Colonic mucosa (tissue), 4 donors: ENCODE measurements around the gene BORCS5. TPM values are rescaled to one million over a fixed set of nuclear protein-coding genes. Genes with fewer than 3 reads are reported as not detected.

Experiments used
- DNase-seq: peaks from one replicate; pipeline ENCODE4 v3.0.0-alpha.2; 2020
- H3K27ac ChIP-seq: fragments of 200-600 bp; one replicate; pipeline ENCODE4 v1.8.0; 2021
- H3K27me3 ChIP-seq: fragments of 200-600 bp; one replicate; pipeline ENCODE4 v1.8.0; 2021
- H3K36me3 ChIP-seq: fragments of 200-600 bp; one replicate; pipeline ENCODE4 v1.8.0; 2021
- H3K4me1 ChIP-seq: fragments of 200-600 bp; one replicate; pipeline ENCODE4 v1.8.0; 2021; ENCODE audit warnings: mild to moderate bottlenecking
- H3K4me3 ChIP-seq: fragments of 200-600 bp; one replicate; pipeline ENCODE4 v1.8.0; 2021
- H3K9ac ChIP-seq, 2 donors: one replicate each; pipeline ENCODE4 v1.7.0; 2013; ENCODE audit warnings: control low read depth in 2 of 2, low read depth in 2 of 2, low read length in 2 of 2
- H3K9me3 ChIP-seq: fragments of 200-600 bp; one replicate; pipeline ENCODE4 v1.8.0; 2021
- intact Hi-C: fragments of 100-400 bp; cut with DNase I; formaldehyde crosslinking; loops from one replicate; pipeline ENCODE4 v1.14.1; 2022
- total RNA-seq, 2 donors: library from RNA; stranded (reverse); fragmentation: NEBNext Ultra II Directional in 1 of 2; extraction: Animal tissue kit (Norgen Biotek cat#: 25700) in 1 of 2; gene quantifications; one replicate each; pipeline ENCODE4 v1.2.1, GENCODE V29; 2021
- TF ChIP-seq, protein P1 (sequence below): fragments of 200-600 bp; IDR thresholded peaks from one replicate; pipeline ENCODE4 v1.8.0; 2022; ENCODE audit warnings: antibody characterized with exemption, mild to moderate bottlenecking
- donor health status: healthy.
- donor health status: DM: no; HTN: no; CAD: no.
- donor health status: DM: no; HTN: no; CAD: no.

The BORCS5 gene
- total RNA-seq, 2 donors from 2014 or later = 10.7 to 12.4 TPM

DNA sequence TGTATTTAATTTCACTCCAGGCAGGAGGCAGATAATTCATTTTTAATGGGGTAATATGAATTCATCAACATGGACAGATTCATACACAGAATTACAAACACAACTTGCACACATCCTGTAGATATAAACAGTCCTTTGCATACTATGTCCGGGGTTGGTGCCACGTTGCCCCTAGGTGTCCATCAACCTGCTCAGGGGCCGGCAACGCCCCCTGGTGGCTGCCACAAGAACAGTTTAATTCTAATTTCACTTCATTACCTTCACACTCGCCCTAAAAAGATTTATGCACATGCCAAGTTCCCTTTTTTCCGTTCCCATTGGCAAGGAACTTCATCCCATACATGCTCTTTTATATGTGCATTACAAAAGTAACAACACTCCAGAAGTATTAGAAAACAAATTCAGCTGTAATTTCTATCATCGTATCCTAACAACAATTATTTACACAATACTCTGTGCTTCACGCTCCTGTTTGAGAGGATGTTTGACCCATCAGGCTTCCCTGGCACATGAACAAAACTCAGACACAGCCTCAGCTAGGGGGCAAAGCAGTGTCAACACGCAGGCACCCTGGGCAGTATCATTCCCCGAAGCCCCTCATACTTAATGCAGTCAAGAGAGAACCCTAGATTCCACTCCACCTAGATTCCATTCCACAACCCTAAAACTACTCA, 22.4 kb upstream of the BORCS5 start:
- H3K27ac ChIP-seq = no peak overlapping the region

DNA sequence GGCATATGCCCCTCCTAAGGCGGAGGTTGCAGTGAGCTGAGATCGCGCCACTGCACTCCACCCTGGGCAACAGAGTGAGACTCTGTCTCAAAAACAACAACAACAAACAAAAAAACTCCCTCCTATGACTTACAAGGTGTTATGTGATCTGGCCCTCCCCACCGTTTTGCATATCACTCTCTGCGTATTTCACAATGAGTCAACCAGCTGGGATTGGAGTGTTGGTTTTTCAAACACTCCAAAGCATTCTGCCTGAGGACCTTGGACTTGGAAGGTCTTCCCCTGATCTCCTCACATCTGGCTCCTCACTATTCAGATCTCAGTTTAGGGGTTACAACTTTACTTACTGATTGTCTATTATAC, 20.8 kb upstream of the BORCS5 start:
- peaks cover 9% of the 10 kb centered on the region for H3K4me1 ChIP-seq
- intact Hi-C loops = loop anchor here (10.0 kb wide), 1 partner anchor 751 kb away; no protein-coding TSS in a partner anchor
- no peaks in the 10 kb centered on the region for H3K27me3 ChIP-seq
- H3K9me3 ChIP-seq = no peaks in the 10 kb centered on the region
- H3K36me3 ChIP-seq = no peaks in the 10 kb centered on the region
- H3K4me3 ChIP-seq = no peak overlapping the region
- H3K9ac ChIP-seq = no peak overlapping the region
- no peak overlapping the region for H3K27ac ChIP-seq
- TF ChIP-seq, protein P1, sequence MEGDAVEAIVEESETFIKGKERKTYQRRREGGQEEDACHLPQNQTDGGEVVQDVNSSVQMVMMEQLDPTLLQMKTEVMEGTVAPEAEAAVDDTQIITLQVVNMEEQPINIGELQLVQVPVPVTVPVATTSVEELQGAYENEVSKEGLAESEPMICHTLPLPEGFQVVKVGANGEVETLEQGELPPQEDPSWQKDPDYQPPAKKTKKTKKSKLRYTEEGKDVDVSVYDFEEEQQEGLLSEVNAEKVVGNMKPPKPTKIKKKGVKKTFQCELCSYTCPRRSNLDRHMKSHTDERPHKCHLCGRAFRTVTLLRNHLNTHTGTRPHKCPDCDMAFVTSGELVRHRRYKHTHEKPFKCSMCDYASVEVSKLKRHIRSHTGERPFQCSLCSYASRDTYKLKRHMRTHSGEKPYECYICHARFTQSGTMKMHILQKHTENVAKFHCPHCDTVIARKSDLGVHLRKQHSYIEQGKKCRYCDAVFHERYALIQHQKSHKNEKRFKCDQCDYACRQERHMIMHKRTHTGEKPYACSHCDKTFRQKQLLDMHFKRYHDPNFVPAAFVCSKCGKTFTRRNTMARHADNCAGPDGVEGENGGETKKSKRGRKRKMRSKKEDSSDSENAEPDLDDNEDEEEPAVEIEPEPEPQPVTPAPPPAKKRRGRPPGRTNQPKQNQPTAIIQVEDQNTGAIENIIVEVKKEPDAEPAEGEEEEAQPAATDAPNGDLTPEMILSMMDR = no peak
- DNase-seq = no peak

More for the DNA sequence above, 22.4 kb upstream of the BORCS5 start:
- intact Hi-C loops = loop anchor here (10.0 kb wide), 1 partner anchor 750 kb away; no protein-coding TSS in a partner anchor
- Histone ChIP-seq H3K27me3 (no peaks in the 10 kb centered on the region), H3K36me3 (no peaks in the 10 kb centered on the region), H3K9me3 (no peaks in the 10 kb centered on the region), H3K4me3 (no peak overlapping the region), H3K9ac (peak overlapping the region in 1 of 2 donors; percentile 1), H3K4me1 (peaks cover 9% of the 10 kb centered on the region)
- TF ChIP-seq, protein P1 = peak; percentile 94
- DNase-seq = peak; percentile 68

DNA sequence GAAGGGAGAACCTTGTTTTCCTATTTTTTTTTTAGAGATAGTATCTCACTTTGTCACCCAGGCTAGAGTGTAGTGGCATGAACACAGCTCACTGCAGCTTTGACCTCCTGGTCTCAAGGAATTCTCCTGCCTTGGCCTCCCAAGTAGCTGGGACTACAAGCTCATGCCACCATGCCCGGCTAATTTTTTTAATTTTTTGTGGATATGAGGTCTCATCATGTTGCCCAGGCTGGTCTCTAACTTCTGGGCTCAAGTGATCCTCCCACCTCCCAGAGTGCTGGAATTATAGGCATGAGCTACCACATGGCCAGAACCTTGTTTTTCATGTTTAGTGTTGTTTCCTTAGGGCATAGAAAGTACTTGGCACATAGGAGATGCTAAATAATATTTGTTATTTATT, 20.4 kb upstream of the BORCS5 start:
- intact Hi-C loops = loop anchor here (10.0 kb wide), 1 partner anchor 752 kb away; no protein-coding TSS in a partner anchor

DNA sequence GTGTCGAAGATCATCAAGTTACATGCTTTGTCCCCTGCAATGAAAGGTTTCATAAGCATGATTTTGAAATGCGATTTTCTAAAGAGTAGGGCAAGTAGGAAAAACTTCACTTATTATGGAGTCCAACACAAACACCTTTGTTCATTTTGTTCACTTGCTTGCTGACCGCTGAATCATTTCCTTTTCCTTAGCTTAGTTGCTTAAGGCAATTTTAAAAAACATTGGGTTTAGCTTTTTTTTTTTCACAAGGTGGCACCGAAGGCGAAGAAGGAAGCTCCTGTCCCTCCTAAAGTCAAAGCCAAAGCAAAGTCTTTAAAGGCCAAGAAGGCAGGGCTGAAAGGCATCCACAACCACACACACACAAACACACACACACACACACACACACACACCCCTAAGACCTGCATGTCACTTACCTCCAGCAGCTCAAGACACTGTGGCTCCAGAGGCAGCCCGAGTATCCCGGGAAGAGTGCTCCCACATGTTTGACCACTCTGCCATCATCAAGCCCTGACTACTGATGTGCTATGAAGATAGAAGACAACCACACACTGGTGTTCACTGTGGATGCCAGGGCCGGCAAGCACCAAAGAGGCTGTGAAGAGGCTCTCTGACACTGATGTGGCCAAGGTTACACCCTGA, 18.2 kb upstream of the BORCS5 start:
- TF ChIP-seq, protein P1 = no peak
- intact Hi-C loops = loop anchor here (10.0 kb wide), 1 partner anchor 754 kb away; no protein-coding TSS in a partner anchor
- H3K9me3 ChIP-seq = no peaks in the 10 kb centered on the region
- H3K27me3 ChIP-seq = no peaks in the 10 kb centered on the region
- H3K27ac ChIP-seq = no peak overlapping the region
- no peak for DNase-seq
- no peak overlapping the region for H3K9ac ChIP-seq
- peaks cover 5% of the 10 kb centered on the region for H3K4me1 ChIP-seq
- H3K36me3 ChIP-seq = no peaks in the 10 kb centered on the region
- H3K4me3 ChIP-seq = no peak overlapping the region

More for the DNA sequence above, 20.4 kb upstream of the BORCS5 start:
- no peak overlapping the region for H3K4me3 ChIP-seq
- H3K9ac ChIP-seq = no peak overlapping the region
- no peaks in the 10 kb centered on the region for H3K9me3 ChIP-seq
- peaks cover 9% of the 10 kb centered on the region for H3K4me1 ChIP-seq
- no peaks in the 10 kb centered on the region for H3K27me3 ChIP-seq
- H3K36me3 ChIP-seq = no peaks in the 10 kb centered on the region
- no peak for DNase-seq
- no peak overlapping the region for H3K27ac ChIP-seq
- TF ChIP-seq, protein P1 = no peak

DNA sequence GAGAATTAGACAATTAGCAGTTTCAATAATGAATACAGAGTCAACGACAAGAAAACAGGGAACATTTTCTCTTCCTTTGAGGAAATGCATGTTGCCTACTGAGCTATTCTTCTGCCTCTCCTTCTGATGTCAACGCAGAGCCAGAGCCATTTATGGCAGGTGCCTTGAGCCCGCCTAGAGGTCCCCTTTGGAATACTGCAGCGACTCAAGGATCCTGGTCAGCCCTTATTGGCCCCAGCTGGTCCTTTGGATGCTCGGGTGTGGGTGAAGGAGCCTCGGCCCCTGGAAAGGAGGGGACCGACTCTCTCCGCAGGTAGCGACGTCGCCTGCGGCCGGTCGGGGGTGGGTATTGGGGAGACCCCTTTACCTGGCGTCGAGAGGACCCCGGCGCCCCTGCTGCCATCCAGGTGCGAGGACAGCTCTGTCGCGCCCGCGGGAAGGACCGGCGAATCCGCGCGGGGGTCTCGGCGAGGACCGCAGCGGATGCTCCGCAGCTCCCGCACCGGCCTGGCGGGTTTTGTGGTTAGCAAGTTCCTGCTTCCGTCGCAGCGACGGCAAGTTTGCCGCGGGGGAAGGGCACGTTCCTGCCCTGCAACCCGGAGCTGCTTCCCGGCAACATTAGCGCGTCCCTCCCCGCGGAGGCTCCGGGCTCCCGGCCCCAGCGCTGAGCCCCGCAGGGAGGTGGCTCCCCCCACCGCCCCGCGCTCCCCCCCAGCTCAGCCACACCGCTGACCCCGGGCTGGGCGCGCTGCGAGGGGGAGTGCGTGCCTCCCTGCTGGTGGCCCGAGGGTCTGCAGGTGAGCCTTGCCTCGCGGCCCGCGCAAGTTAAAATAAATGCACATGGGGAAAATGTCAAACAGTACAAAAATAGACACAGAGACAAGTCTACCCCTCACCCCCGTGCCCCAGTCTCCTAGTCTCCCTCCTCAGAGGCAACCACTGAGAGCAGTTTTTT, 6.9 kb upstream of the BORCS5 start, which contains the start of gene MANSC1:
Gene MANSC1, minus strand, starts transcription at position 532 of the 955 bp plus-strand sequence. CDS start 6,928 bp downstream, outside the sequence.
- Histone ChIP-seq H3K27ac (peak within 1 kb of the TSS; percentile 88), H3K27me3 (no peaks in the 10 kb centered on the region), H3K4me1 (no peaks in the 10 kb centered on the region), H3K9ac (peak within 1 kb of the TSS; percentile 76 to 94), H3K9me3 (no peaks in the 10 kb centered on the region), H3K36me3 (no peaks in the 10 kb centered on the region), H3K4me3 (peak within 1 kb of the TSS; percentile 60)
- intact Hi-C loops = no loop called here
- TF ChIP-seq, protein P1 = peak; percentile 26
- DNase-seq = peak; percentile 81
